ENCODE results near the gene KISS1R.

Gene KISS1R

DNA sequence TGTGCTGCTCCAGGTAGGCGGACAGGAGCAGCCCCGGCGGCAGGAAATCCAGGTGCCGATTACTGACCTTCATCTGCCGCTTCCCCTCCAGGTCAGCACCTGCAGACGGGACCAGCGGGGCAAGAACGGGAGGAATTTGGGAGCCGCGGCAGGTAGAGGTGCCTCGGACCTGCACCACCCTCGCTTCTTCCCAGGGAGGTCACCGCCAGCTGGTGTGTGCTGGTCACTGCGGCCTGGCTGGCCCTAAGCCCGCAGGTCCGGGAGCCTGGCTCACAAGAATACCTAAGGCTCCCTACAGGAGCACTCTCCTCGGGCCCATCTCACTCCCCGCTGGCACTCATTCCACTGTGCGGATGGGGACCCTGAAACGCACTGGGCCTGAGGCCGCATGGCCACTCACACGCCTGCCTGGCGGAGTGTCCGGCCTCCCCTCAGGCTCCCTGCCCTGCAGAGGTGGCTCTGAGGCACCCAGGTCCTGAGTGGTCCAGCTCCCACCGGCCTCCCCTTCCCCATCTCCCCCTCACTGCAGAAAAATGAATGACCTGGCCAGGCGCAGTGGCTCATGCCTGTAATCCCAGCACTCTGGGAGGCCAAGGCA, 19.6 kb upstream of the KISS1R start:
- H3K4me3 ChIP-seq (ENCODE audit: low read depth, low read length) = no peak overlapping the region
- TF ChIP-seq, protein P1, sequence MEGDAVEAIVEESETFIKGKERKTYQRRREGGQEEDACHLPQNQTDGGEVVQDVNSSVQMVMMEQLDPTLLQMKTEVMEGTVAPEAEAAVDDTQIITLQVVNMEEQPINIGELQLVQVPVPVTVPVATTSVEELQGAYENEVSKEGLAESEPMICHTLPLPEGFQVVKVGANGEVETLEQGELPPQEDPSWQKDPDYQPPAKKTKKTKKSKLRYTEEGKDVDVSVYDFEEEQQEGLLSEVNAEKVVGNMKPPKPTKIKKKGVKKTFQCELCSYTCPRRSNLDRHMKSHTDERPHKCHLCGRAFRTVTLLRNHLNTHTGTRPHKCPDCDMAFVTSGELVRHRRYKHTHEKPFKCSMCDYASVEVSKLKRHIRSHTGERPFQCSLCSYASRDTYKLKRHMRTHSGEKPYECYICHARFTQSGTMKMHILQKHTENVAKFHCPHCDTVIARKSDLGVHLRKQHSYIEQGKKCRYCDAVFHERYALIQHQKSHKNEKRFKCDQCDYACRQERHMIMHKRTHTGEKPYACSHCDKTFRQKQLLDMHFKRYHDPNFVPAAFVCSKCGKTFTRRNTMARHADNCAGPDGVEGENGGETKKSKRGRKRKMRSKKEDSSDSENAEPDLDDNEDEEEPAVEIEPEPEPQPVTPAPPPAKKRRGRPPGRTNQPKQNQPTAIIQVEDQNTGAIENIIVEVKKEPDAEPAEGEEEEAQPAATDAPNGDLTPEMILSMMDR (IDR thresholded peaks at IDR 0.05; ENCODE audit: control insufficient read depth, extremely low read depth, insufficient read depth) = no peak
- DNase-seq (ENCODE audit: low read depth) = no peak

DNA sequence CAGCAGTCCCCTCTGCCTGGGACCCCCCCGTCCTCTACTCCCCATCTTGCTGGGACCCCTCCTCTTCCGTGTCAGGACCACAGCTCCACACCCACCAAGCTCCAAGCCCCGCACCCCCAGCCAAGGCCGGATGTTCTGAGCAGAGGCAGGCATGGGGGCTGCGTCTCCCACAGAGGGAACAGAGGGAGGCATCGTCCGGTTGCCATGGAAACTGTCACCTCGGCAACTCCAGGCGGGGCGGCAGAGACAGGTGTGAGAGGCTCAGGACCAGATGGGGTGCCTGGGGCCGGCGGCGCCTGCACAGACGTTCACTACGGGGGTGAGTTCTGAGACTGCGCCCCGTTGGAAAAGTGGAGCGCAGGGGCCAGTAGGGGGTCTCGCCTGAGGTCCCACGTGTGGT, 18.5 kb upstream of the KISS1R start:
- H3K4me3 ChIP-seq (ENCODE audit: low read depth, low read length) = no peak overlapping the region
- TF ChIP-seq, protein P1 (IDR thresholded peaks at IDR 0.05; ENCODE audit: control insufficient read depth, extremely low read depth, insufficient read depth) = no peak
- DNase-seq (ENCODE audit: low read depth) = no peak

DNA sequence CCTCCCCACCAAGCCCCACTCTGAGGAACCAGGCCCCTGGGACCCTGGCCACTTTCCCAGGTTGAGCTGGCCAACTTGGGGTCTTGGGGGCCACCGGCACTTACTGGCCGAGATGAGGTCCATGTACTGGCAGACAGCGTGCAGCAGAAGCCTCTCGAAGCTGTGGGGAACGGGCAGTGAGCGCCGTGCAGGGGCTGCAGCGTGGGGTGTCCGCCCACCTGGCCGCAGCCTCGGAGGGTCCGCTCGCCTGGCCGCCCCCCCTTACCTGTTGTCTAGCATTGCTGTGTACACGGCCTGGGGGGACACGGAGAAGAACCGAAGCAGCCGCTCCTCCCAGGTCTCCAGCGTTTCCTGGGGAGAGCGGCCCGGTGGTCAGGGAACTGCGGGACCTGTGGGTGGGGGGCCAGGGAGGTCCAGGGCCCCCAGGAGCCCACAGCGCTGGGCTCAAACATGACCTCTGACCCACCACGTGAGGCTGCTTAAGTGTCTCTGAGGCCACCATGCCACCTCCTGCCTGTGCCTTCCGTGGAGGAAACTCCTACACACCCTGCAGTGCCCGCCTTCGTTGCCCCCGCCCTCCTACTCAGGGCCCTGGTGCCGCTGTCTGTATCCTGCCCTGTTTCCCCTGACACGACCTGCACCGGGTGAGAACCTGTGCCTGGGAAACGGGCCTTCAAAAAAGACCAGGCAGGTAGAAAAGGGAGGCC, 17.6 kb upstream of the KISS1R start:
- no peak overlapping the region for H3K4me3 ChIP-seq (ENCODE audit: low read depth, low read length)
- TF ChIP-seq, protein P1 (IDR thresholded peaks at IDR 0.05; ENCODE audit: control insufficient read depth, extremely low read depth, insufficient read depth) = no peak
- DNase-seq (ENCODE audit: low read depth) = no peak

DNA sequence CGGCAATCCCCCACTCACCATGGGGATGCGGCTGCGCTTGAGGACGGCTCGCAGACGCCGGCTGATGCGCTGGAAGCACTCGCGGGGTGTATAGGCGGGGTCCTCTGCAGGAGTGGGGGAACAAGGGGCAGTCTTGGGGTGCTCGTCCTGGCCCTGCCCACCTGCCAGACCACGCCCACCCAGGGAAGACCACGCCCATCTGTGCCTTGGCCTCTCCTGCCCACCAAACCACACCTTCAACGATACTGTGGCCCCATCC, 17.2 kb upstream of the KISS1R start:
- H3K4me3 ChIP-seq (ENCODE audit: low read depth, low read length) = no peak overlapping the region
- TF ChIP-seq, protein P1 (IDR thresholded peaks at IDR 0.05; ENCODE audit: control insufficient read depth, extremely low read depth, insufficient read depth) = no peak
- no peak for DNase-seq (ENCODE audit: low read depth)

DNA sequence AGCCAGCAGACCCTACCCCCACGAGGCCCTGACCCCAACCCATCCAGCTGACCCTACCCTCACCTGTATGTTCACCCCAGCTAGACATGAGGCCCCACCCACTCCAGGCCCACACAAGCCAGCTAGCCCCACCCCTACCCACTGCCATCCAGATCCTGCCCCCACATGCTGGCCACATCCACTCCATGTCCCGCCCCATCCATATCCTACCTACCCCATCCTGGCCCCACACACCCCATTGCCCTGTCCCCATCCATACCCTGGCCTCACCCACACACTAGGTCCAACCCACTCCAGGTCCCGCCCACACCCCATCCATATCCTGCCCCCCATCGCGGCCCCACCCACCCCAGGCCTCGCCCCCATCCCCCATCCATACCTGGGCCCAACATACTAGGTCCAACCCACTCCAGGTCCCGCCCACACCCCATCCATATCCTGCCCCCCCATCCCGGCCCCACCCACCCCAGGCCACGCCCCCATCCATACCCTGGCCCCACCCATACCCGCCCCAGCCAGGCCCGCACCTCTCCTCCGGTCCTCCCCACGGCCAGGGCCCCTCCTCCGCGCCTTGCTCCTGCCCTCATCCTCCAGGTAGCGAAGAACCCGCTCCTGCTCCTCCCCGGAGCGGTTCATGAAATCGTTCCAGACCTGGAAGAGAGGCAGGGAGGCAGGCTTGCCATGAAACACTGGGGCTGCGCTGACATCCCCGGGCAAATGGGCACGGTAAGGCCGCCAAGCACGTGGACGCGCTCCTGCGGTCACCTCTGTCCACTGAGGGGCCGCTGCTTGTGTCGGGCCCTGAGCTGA, 16.6 kb upstream of the KISS1R start:
- TF ChIP-seq, protein P1 (IDR thresholded peaks at IDR 0.05; ENCODE audit: control insufficient read depth, extremely low read depth, insufficient read depth) = no peak
- no peak for DNase-seq (ENCODE audit: low read depth)
- H3K4me3 ChIP-seq (ENCODE audit: low read depth, low read length) = no peak overlapping the region

DNA sequence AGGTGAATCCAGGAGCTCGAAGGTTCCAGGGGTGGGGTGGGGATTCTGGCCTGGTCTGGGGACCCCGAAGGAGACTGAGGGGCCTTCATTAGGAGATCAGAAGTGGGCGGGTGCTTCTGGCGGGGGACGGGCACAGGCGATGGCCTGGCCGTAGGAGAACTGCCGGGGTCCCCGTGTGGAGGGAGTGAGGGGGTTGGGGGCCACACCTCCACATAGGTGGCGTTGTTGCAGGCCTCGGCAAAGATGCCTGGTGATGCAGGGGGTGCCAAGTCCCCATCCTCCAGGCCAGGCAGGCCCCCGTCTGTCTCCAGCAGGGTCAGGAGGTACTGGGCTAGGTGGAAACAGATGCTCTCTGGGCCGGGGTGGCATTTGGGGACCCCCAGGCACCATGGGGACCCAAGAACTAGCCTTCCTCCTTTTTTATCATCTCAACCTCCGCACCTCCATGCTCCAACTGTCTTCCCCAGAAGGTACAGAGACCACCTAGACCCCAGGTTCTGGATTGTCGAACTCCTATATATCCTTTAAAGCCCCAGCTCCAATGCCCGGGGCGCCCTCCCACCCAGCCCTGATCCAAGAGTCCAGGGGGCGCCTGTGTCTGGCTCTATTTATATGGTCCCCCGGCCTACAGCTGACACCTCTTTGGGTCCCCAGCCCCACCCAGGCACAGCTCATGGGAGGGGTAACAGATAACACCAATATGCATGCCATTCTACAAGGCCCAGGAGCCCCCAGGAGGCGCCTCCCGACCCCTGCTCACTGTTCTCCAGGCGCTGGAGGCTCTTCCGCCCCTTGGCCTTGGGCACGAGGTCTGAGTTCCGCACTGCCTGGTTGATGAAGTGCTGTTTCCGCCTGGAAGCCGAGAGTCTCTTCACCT, 15.7 kb upstream of the KISS1R start:
- no peak for DNase-seq (ENCODE audit: low read depth)
- TF ChIP-seq, protein P1 (IDR thresholded peaks at IDR 0.05; ENCODE audit: control insufficient read depth, extremely low read depth, insufficient read depth) = no peak
- H3K4me3 ChIP-seq (ENCODE audit: low read depth, low read length) = no peak overlapping the region
